ENCODE results near the gene SRSF1. TPM values are rescaled to one million over a fixed set of nuclear protein-coding genes. Genes with fewer than 3 reads are reported as not detected.
A peak's percentile ranks its signal among the peaks of the same experiment; 100 is the strongest.

Gene SRSF1
- total and polyA plus RNA-seq, 7 donors = 61.2 to 141 (median 98.8) TPM

DNA sequence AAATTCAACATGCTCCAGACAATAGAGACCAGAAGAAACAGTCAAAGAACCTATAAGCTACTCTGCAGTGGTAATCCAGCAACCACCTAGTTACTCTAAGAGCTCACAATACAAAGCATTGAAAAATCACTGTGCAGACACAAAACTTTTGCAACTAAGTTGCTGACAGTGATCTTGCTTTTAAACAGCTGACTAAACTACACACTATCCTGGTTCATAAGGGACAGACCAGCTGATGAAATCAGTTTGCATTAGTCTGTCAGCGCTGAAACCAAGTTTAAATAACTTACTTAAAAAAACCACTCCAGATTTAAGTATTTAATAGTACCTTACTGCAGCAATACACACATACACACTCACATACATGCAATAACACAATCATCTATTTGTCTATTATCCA, 23.6 kb downstream of the SRSF1 start:
- Histone ChIP-seq H3K9me3 (no peaks in the 10 kb centered on the region), H3K4me1 (peaks cover 74% of the 10 kb centered on the region), H3K4me3 (peak overlapping the region; percentile 86), H3K27me3 (ENCODE audit: insufficient read depth in 3 of 3, low read length in 2 of 3) (no peaks in the 10 kb centered on the region), H3K27ac (peak overlapping the region; percentile 94), H3K36me3 (ENCODE audit: insufficient read depth in 1 of 2, low read depth in 1 of 2) (peaks cover 4 to 44% of the 10 kb centered on the region in 2 donors)
- ATAC-seq (no peak), DNase-seq (no peak)
- TF ChIP-seq, protein P1, sequence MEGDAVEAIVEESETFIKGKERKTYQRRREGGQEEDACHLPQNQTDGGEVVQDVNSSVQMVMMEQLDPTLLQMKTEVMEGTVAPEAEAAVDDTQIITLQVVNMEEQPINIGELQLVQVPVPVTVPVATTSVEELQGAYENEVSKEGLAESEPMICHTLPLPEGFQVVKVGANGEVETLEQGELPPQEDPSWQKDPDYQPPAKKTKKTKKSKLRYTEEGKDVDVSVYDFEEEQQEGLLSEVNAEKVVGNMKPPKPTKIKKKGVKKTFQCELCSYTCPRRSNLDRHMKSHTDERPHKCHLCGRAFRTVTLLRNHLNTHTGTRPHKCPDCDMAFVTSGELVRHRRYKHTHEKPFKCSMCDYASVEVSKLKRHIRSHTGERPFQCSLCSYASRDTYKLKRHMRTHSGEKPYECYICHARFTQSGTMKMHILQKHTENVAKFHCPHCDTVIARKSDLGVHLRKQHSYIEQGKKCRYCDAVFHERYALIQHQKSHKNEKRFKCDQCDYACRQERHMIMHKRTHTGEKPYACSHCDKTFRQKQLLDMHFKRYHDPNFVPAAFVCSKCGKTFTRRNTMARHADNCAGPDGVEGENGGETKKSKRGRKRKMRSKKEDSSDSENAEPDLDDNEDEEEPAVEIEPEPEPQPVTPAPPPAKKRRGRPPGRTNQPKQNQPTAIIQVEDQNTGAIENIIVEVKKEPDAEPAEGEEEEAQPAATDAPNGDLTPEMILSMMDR (IDR thresholded peaks at IDR 0.05) = no peak
- intact Hi-C loops (cut with DNase I) = no loop called here
- 58 to 67% (median 59%) methylated on average over 1 of the region's 1 CpG for WGBS, 3 donors

DNA sequence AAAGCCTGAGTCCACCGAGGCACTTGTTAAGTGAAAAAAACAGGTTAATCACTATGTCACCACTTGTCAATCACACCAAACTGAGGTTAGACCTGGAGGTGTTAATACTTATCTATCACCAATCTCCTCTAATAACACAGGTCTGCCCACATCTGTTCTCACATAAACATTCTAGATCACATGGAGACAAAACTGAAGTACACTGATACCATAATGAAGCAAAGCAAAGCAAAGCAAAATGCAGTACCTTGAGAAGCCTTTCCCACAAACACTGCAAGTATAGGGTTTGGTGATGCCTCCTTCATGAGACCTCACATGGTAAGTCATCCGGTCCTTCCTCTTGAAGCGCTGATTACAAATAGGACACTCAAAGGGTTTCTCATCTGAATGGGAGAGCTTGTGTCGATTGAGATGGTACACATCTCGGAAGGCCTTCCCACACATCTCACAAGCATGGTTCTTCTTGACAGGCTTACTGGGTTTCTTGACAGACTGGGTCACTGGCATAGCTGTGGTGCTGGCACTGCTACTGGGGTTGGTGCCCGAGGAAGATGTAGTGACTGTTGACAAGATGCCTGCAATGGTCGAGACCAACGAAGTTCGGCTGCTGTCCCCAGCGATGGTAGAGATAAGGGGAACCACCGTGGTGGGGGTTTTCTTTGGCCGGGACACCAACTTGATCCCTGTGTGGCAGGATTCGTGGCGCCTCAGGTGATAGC, 24.4 kb downstream of the SRSF1 start:
- peak overlapping the region; percentile 94 for H3K27ac ChIP-seq
- WGBS, 3 donors = 35 to 56% (median 40%) methylated on average over 14 of the region's 14 CpGs
- peak; percentile 14 to 33 (median 24) for ATAC-seq
- peak overlapping the region; percentile 86 for H3K4me3 ChIP-seq
- TF ChIP-seq, protein P1 (IDR thresholded peaks at IDR 0.05) = no peak
- DNase-seq = peak in 1 of 2 donors; percentile 66
- no peaks in the 10 kb centered on the region for H3K9me3 ChIP-seq
- H3K36me3 ChIP-seq (ENCODE audit: insufficient read depth in 1 of 2, low read depth in 1 of 2) = peaks cover 10 to 52% of the 10 kb centered on the region in 2 donors
- intact Hi-C loops (cut with DNase I) = no loop called here
- peaks cover 82% of the 10 kb centered on the region for H3K4me1 ChIP-seq
- no peaks in the 10 kb centered on the region for H3K27me3 ChIP-seq (ENCODE audit: insufficient read depth in 3 of 3, low read length in 2 of 3)

DNA sequence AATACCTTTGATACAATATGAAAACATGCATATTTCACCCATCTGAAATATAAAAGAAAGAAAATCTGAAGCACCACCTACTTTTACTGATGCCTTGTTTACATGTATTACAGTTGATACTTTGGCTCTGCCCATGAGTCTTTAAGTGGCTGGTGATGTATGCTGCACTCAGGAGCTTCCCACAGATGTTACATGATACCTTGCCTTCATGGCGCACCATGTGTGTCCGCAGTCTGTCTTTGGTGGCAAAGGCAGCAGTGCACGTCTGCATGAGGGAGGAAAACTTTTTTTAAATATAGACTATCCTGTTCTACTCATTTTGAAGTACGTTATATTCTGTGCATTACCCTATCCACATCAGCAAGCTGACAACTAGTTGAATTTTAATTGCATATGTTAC, 26.5 kb downstream of the SRSF1 start:
- Histone ChIP-seq H3K27ac (peak overlapping the region; percentile 94), H3K4me1 (peaks cover 82% of the 10 kb centered on the region), H3K27me3 (ENCODE audit: insufficient read depth in 3 of 3, low read length in 2 of 3) (no peaks in the 10 kb centered on the region), H3K9me3 (no peaks in the 10 kb centered on the region), H3K36me3 (ENCODE audit: insufficient read depth in 1 of 2, low read depth in 1 of 2) (peaks cover 19 to 73% of the 10 kb centered on the region in 2 donors), H3K4me3 (peak overlapping the region; percentile 86)
- DNase-seq (no peak), ATAC-seq (peak in 3 of 4 donors; percentile 31 to 70 (median 60))
- 34 to 61% (median 40%) methylated on average over 4 of the region's 4 CpGs for WGBS, 3 donors
- TF ChIP-seq, protein P1 (IDR thresholded peaks at IDR 0.05) = no peak
- intact Hi-C loops (cut with DNase I) = no loop called here

DNA sequence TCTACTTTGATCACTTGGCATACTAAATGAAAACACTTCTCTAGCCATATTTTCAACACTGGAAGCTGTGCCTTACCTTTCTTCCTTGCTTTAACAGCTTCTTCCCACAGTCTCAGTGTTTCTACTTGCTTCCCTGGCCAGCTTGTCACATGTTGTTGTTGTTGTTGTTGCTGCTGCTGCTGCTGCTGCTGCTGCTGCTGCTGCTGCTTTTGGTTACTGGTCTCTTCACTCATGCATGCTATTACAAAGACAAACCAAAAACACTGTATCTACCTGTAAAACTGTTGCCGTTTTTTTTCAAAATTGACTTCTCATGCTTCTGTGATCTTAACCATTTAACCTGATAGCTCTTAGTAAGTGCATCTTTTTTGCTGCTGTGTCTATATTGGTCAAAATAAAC, 28.0 kb downstream of the SRSF1 start:
- TF ChIP-seq, protein P1 (IDR thresholded peaks at IDR 0.05) = no peak
- Histone ChIP-seq H3K27me3 (ENCODE audit: insufficient read depth in 3 of 3, low read length in 2 of 3) (no peaks in the 10 kb centered on the region), H3K4me1 (peaks cover 80% of the 10 kb centered on the region), H3K9me3 (no peaks in the 10 kb centered on the region), H3K36me3 (ENCODE audit: insufficient read depth in 1 of 2, low read depth in 1 of 2) (peaks cover 21 to 87% of the 10 kb centered on the region in 2 donors), H3K4me3 (no peak overlapping the region), H3K27ac (no peak overlapping the region)
- ATAC-seq = no peak
- intact Hi-C loops (cut with DNase I) = no loop called here
- no peak for DNase-seq
- WGBS, 3 donors = 75 to 85% (median 77%) methylated on average over 1 of the region's 1 CpG
